HG02870 (cell line): Measurements from ENCODE around the gene HIF3A.
A peak's percentile ranks its signal among the peaks of the same experiment; 100 is the strongest.

Experiments
- ATAC-seq: cut with Tn5 transposase; IDR thresholded peaks from one replicate; pipeline ENCODE4 v1.9.1; 2021; ENCODE audit warnings: mild to moderate bottlenecking, moderate library complexity; ENCODE audit not compliant: unreplicated experiment

The HIF3A gene

GRCh38 chr19:46324277-46324676 lies 27.4 kb downstream of the HIF3A start:
- ATAC-seq: no peak

- ATAC-seq: no peak
These were observed 29.8 kb downstream of the HIF3A start for GRCh38 chr19:46326608-46327007.

- ATAC-seq: no peak
These were observed 31.2 kb downstream of the HIF3A start for GRCh38 chr19:46328079-46328478.

- no peak for ATAC-seq
These were observed 33.6 kb downstream of the HIF3A start for GRCh38 chr19:46330319-46330918.

- no peak for ATAC-seq
These were observed 40.6 kb downstream of the HIF3A start for GRCh38 chr19:46337487-46337886.

- no peak for ATAC-seq
These were observed 42.6 kb downstream of the HIF3A start for GRCh38 chr19:46339446-46339845.

GRCh38 chr19:46340051-46340659 lies 43.3 kb downstream of the HIF3A start:
- ATAC-seq: no peak

GRCh38 chr19:46341937-46342336 lies 45.1 kb downstream of the HIF3A start:
- ATAC-seq: no peak

GRCh38 chr19:46344363-46344762 lies 47.5 kb downstream of the HIF3A start:
- no peak for ATAC-seq

- ATAC-seq: no peak
These were observed 48.3 kb downstream of the HIF3A start for GRCh38 chr19:46345157-46345556.

GRCh38 chr19:46346821-46347571 lies 50.2 kb downstream of the HIF3A start, which contains the start of gene PPP5C:
PPP5C (plus strand) TSS chr19:46347087; CDS start chr19:46347097, 10 bp downstream.
- peak; percentile 38 for ATAC-seq

- no peak for ATAC-seq
These were observed 50.7 kb downstream of the HIF3A start for GRCh38 chr19:46347572-46347883.

GRCh38 chr19:46347985-46348384 lies 51.1 kb downstream of the HIF3A start:
- ATAC-seq: no peak

GRCh38 chr19:46349311-46349993 lies 52.6 kb downstream of the HIF3A start:
- no peak for ATAC-seq

GRCh38 chr19:46350029-46350757 lies 53.4 kb downstream of the HIF3A start:
- no peak for ATAC-seq

- no peak for ATAC-seq
These were observed 53.9 kb downstream of the HIF3A start for GRCh38 chr19:46350758-46351159.

GRCh38 chr19:46351241-46352041 lies 54.6 kb downstream of the HIF3A start:
- ATAC-seq: no peak

- ATAC-seq: no peak
These were observed 57.1 kb downstream of the HIF3A start for GRCh38 chr19:46353730-46354528.
